ENCODE results near the gene FAM20B.
"Not testable (repeated sequence)": the region's sequence is repeated elsewhere in the genome, so short reads cannot be mapped to it uniquely, and the experiment has no call there.

DNA sequence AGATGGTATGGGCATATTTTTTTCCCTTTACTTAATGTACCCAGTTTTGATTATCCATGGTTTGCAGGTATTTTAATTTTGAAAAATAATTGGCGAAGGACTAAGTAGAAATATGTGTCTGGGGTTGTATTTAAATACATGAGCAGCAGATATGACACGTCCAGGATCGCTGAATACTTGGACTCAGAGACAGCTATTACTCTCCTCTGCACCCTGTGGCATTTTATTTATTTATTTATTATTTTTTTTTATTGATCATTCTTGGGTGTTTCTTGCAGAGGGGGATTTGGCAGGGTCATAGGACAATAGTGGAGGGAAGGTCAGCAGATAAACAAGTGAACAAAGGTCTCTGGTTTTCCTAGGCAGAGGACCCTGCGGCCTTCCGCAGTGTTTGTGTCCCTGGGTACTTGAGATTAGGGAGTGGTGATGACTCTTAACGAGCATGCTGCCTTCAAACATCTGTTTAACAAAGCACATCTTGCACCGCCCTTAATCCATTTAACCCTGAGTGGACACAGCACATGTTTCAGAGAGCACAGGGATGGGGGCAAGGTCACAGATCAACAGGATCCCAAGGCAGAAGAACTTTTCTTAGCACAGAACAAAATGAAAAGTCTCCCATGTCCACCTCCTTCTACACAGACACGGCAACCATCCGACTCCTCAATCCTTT lies 13.9 kb downstream of the FAM20B start:
- TF ChIP-seq, protein P1, sequence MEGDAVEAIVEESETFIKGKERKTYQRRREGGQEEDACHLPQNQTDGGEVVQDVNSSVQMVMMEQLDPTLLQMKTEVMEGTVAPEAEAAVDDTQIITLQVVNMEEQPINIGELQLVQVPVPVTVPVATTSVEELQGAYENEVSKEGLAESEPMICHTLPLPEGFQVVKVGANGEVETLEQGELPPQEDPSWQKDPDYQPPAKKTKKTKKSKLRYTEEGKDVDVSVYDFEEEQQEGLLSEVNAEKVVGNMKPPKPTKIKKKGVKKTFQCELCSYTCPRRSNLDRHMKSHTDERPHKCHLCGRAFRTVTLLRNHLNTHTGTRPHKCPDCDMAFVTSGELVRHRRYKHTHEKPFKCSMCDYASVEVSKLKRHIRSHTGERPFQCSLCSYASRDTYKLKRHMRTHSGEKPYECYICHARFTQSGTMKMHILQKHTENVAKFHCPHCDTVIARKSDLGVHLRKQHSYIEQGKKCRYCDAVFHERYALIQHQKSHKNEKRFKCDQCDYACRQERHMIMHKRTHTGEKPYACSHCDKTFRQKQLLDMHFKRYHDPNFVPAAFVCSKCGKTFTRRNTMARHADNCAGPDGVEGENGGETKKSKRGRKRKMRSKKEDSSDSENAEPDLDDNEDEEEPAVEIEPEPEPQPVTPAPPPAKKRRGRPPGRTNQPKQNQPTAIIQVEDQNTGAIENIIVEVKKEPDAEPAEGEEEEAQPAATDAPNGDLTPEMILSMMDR (IDR thresholded peaks at IDR 0.05): not testable (repeated sequence)
- TF ChIP-seq POLR2A (IDR thresholded peaks at IDR 0.05): not testable (repeated sequence)
